Measurements from ENCODE around the gene KCNQ1. TPM values are rescaled to one million over a fixed set of nuclear protein-coding genes. Genes with fewer than 3 reads are reported as not detected.

The KCNQ1 gene
- total RNA-seq, 1 donor from 2014 or later, result 4.8 TPM

DNA sequence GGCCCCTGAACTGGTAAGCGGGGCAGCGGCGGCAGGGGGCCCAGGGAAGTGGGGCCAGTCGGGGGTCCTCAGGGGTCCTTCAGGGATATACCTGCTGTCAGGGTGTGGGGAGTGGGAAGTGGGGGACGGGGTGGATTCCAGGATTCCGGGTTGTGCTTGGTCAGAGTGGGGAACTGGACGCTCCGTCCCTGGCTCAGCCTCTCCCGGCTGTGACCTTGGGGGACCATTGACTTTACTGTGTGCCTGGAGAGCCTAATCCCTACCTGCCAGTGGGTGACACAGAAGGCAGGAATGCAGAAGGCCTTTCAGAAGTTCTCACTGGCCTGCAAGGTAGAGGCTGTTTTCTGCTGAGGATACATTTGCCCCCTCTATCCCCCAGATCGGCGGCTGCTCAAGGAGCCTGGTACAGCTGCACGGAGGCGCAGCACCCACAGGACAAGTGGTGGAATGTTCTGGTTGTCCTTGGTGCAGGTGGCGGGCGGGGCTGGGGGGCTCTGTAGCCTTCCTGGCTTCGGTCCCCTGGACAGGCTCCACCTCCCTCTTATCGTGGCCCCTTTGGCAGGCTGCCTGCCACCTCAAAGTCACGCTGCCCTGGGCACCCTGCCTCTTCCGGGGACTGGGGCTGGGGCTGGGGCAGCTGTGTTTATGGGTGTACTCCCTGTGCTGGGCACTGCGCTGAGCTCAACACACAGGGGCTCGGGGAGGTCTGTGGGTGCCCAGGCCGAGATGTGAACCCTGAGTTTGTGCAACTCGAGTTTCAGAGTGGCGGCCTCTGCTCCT is 18.4 kb downstream of the KCNQ1 start:
- Mint-ChIP-seq H3K4me3 (no peak overlapping the region), H3K27ac (no peak overlapping the region), H3K27me3 (peaks cover 8% of the 10 kb centered on the region), H3K4me1 (ENCODE audit: unreplicated experiment) (no peaks in the 10 kb centered on the region), H3K9me3 (no peaks in the 10 kb centered on the region), H3K36me3 (no peaks in the 10 kb centered on the region)
- no peak for DNase-seq (ENCODE audit: extremely low spot score, unreplicated experiment)
- TF ChIP-seq, protein P1, sequence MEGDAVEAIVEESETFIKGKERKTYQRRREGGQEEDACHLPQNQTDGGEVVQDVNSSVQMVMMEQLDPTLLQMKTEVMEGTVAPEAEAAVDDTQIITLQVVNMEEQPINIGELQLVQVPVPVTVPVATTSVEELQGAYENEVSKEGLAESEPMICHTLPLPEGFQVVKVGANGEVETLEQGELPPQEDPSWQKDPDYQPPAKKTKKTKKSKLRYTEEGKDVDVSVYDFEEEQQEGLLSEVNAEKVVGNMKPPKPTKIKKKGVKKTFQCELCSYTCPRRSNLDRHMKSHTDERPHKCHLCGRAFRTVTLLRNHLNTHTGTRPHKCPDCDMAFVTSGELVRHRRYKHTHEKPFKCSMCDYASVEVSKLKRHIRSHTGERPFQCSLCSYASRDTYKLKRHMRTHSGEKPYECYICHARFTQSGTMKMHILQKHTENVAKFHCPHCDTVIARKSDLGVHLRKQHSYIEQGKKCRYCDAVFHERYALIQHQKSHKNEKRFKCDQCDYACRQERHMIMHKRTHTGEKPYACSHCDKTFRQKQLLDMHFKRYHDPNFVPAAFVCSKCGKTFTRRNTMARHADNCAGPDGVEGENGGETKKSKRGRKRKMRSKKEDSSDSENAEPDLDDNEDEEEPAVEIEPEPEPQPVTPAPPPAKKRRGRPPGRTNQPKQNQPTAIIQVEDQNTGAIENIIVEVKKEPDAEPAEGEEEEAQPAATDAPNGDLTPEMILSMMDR (conservative IDR thresholded peaks at IDR 0.05), result no peak

DNA sequence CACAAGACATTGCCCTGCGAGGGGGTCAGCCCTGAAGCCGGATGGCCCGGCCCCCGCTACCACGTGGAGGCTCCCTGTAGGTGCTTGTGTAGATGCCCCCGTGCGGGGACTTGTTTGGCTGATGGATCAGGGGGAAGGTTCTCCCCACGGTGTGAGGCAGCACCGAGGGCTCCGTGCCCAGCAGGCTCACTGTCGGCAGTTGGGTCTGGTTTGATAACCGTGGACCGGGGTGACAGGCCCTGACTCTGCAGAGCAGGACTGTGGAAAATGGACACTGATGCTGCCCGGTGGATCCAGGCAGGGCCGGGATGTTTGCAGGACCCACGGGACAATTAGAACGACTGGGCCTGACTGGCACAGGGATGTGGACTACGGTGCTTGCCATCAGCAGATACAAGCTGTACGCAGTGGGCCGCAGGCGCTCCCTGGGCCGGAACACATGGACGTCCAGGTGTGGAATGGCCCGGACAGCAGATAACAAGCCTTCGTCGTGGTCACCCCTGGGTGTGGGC is 19.0 kb downstream of the KCNQ1 start:
- H3K36me3 Mint-ChIP-seq, result no peaks in the 10 kb centered on the region
- peak; percentile 66 for DNase-seq (ENCODE audit: extremely low spot score, unreplicated experiment)
- H3K9me3 Mint-ChIP-seq, result no peaks in the 10 kb centered on the region
- H3K4me3 Mint-ChIP-seq, result no peak overlapping the region
- no peak overlapping the region for H3K27ac Mint-ChIP-seq
- no peaks in the 10 kb centered on the region for H3K4me1 Mint-ChIP-seq (ENCODE audit: unreplicated experiment)
- TF ChIP-seq, protein P1 (conservative IDR thresholded peaks at IDR 0.05), result no peak
- H3K27me3 Mint-ChIP-seq, result peaks cover 6% of the 10 kb centered on the region

DNA sequence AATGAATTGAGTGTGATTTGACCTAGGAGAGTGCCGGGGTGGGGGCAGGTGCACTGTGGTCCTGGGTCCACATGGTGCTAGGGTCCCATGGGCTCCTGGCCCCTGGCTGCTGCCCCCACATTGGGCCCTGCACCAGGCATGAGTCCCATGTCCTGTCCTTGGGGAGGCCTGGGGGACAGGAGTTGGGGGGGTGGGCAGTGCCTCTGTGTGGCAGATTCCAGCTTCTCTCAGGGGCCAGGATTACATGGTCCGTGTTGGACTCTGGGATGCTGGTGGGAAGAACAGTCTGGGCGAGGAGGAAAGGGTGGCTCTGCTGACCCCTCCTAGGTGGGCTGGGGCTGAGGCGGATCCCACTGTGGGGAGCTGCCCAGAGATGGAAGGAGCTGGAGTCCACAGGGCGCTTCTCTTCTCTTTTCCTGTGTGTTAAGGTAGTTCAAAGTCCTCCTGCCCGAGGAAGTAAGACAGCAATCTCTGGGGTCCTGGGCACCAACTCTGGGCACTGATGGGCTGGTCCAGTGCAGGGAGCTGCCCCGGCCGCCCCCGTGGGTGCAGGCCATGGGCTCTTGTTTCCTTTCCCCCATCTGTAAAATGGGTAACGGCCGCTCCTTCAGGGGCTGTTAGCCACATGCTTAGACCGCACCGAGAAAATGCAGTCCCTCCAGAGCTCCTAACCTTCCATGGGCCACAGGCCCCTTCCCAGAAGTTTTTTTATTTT is 19.8 kb downstream of the KCNQ1 start:
- H3K4me1 Mint-ChIP-seq (ENCODE audit: unreplicated experiment), result no peaks in the 10 kb centered on the region
- peak; percentile 60 for DNase-seq (ENCODE audit: extremely low spot score, unreplicated experiment)
- no peak overlapping the region for H3K27ac Mint-ChIP-seq
- no peaks in the 10 kb centered on the region for H3K36me3 Mint-ChIP-seq
- TF ChIP-seq, protein P1 (conservative IDR thresholded peaks at IDR 0.05), result no peak
- H3K27me3 Mint-ChIP-seq, result peaks cover 12% of the 10 kb centered on the region
- H3K9me3 Mint-ChIP-seq, result no peaks in the 10 kb centered on the region
- no peak overlapping the region for H3K4me3 Mint-ChIP-seq

DNA sequence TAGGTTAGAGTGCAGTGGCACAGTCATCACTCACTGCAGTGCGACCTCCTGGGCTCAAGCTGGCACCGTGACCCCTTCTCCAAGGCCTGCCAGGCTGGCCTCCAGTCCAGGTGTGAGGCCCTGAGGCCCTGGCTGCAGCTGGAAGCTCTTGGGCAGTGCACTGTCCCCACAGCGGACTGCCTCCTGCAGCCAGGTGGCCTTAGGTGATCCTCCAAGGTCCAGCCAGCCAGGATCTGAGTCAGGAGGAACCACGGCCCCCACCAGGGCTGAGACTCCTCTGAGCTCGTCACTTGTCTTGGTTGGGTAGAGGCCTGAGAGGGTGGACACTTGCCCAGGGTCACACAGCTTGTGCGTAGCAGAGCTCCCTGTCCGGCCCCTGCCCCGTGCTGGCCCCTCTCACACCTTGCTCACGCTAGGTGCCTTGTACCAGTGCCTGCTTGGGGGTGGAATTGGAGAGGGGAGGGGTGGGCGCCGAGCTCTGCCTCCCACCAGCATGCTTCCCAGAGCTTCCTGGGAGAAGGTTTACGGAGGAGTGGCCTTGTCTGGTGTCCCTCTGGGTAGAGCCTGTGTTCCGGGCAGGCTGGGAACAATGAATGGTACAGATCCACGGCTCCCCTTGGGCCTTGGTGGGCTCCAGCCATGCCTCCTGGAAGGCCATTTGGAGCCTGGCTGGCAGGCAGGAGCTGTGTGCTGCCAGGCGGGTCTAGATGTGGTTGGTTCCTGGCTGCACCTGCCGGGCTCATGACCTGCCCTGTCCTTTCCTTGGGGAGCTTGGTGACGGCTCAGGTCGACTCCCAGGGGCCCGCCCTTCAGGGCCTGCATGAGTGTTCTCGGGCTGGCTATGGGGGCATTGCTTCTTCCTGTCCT is 20.6 kb downstream of the KCNQ1 start:
- TF ChIP-seq, protein P1 (conservative IDR thresholded peaks at IDR 0.05), result no peak
- Mint-ChIP-seq H3K27me3 (peaks cover 20% of the 10 kb centered on the region), H3K27ac (no peak overlapping the region), H3K4me1 (ENCODE audit: unreplicated experiment) (no peaks in the 10 kb centered on the region), H3K36me3 (no peaks in the 10 kb centered on the region), H3K4me3 (no peak overlapping the region), H3K9me3 (no peaks in the 10 kb centered on the region)
- DNase-seq (ENCODE audit: extremely low spot score, unreplicated experiment), result peak; percentile 66

DNA sequence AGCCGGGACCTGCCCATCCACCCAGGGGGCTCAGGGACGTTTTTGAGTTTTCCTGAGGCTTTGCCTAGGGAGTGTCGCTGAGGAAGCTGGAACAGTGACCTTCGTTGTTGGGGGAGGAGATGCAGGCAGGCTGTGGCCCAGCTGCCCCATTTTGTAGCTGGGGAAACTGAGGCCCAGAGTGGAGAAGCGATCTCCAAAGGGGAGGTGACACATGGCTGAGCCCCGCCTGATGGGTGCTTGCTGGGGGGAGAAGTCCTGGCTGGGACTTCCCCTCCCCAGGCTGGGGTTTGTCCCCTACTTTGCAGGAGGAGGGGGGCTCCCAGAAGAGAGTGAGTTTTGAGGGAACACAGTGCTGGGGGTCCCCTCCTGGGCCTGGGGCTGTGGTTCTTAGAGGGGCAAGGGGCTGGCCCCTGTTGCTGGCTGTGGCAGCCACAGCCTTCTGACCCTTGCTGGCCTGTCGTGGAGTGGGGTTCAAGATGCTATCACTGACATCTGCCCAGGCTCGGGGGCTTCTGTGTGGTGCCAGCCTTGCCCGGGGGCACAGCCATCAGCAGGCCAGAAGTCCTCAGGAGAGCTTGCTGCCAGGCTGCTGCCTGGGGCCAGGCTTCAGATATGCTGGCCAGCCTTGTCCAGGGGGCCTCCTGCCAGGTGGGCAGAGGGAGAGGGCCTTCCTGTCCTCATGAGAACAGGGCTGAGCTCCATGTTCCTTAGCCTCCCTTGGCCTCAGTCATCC is 21.4 kb downstream of the KCNQ1 start:
- Mint-ChIP-seq H3K27me3 (peaks cover 28% of the 10 kb centered on the region), H3K9me3 (no peaks in the 10 kb centered on the region), H3K4me3 (no peak overlapping the region), H3K4me1 (ENCODE audit: unreplicated experiment) (no peaks in the 10 kb centered on the region), H3K36me3 (no peaks in the 10 kb centered on the region), H3K27ac (no peak overlapping the region)
- TF ChIP-seq, protein P1 (conservative IDR thresholded peaks at IDR 0.05), result no peak
- DNase-seq (ENCODE audit: extremely low spot score, unreplicated experiment), result peak; percentile 67

Measured in type B pancreatic cell (in vitro differentiated cells).